ENCODE data around the gene AIRE.

DNA sequence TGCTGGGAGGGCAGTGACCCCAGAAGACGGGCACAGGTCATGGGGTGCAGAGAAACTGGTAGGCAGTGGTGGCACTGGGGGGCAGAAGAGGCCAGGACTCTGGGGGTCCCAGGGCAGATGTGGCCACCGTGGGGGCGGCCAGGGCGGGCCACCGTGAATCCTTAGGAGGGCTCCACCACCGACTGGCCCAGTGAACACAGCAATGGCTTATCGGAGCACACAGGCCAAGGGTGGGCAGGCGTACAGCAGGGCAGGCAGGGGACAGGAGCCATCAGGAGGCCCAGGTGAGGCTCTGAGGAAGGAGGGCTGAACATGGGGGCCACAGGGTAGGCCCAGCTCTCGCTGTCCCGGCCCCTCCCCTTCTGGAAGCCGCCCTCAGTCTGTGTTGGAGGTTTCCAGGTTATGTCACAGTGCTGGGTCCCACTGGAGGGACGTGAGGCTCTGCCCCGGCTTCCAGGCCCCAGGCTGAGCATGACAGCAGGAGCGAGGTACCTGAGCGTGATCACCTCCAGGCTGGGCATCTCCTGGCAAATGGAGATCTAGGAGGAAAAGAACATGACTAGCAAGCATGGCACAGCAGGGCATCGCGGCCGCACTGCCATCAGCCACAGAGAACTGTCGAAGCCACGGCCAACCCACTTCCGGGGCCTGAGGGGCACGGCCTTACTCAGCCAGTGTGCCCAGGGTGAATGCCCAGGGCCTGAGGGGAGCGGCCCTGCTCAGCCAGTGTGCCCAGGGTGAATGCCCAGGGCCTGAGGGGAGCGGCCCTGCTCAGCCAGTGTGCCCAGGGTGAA lies 49.8 kb downstream of the AIRE start:
- TF ChIP-seq, protein P1, sequence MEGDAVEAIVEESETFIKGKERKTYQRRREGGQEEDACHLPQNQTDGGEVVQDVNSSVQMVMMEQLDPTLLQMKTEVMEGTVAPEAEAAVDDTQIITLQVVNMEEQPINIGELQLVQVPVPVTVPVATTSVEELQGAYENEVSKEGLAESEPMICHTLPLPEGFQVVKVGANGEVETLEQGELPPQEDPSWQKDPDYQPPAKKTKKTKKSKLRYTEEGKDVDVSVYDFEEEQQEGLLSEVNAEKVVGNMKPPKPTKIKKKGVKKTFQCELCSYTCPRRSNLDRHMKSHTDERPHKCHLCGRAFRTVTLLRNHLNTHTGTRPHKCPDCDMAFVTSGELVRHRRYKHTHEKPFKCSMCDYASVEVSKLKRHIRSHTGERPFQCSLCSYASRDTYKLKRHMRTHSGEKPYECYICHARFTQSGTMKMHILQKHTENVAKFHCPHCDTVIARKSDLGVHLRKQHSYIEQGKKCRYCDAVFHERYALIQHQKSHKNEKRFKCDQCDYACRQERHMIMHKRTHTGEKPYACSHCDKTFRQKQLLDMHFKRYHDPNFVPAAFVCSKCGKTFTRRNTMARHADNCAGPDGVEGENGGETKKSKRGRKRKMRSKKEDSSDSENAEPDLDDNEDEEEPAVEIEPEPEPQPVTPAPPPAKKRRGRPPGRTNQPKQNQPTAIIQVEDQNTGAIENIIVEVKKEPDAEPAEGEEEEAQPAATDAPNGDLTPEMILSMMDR (IDR thresholded peaks at IDR 0.05): no peak
- no peak for TF ChIP-seq POLR2AphosphoS5 (IDR thresholded peaks at IDR 0.05)
- no peak for TF ChIP-seq POLR2A (IDR thresholded peaks at IDR 0.05)
